ENCODE measurements around the gene TAF1. TPM values are rescaled to one million over a fixed set of nuclear protein-coding genes. Genes with fewer than 3 reads are reported as not detected.

The TAF1 gene
- total and polyA plus RNA-seq, 2 of the 8 experiments (the other 6 are each of a cell fraction or from before 2014, with no cell fraction given): 6.3 to 30.2 TPM

DNA sequence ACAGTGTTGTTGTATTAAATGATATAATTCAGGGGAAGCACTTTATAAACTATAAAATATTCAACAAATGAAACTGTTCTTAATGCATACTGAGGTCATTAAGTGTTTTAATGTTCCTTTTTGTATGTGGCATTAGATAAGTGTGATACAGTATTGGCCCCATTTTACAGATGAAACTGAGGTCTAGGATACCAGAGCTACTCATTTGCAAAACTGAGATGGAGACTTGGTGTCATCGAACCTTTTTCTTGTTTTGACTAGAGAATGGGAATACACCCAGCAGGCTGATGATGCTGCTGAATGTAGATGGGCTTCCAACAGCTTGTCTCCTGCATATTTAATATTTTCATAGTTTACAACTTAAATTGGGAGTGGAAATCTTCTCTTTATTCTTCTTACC, 34.6 kb downstream of the TAF1 start:
- Histone ChIP-seq H3K4me3 (ENCODE audit: extremely low read depth in 1 of 4, insufficient read depth in 2 of 4, low read depth in 3 of 4, low read length in 4 of 4) (no peak overlapping the region), H3K36me3 (ENCODE audit: control insufficient read depth in 2 of 4, insufficient read depth in 4 of 4, low read length in 3 of 4) (peaks cover 2 to 42% (median 23%) of the 10 kb centered on the region in 4 experiments), H2BK120ac (replicated peaks; ENCODE audit: low read depth, low read length) (no peak overlapping the region), H2BK20ac (ENCODE audit: low read length) (no peak overlapping the region), H2BK15ac (ENCODE audit: low read length) (no peak overlapping the region), H2BK12ac (ENCODE audit: low read depth, low read length) (no peak overlapping the region), H3K23ac (ENCODE audit: insufficient read length) (no peak overlapping the region), H3K18ac (ENCODE audit: extremely low read depth, low read length) (no peak overlapping the region), H2AFZ (ENCODE audit: low read length) (no peak overlapping the region), H3K27me3 (replicated peaks in 1 of 4; ENCODE audit: control insufficient read depth in 3 of 4, extremely low read depth in 1 of 4, insufficient read depth in 3 of 4, low read length in 3 of 4) (no peaks in the 10 kb centered on the region), H3K4ac (replicated peaks; ENCODE audit: insufficient read length, low read depth, low read length) (no peak overlapping the region), H2BK5ac (ENCODE audit: low read depth, low read length) (no peak overlapping the region), H4K5ac (ENCODE audit: insufficient read length, low read depth, low read length) (no peak overlapping the region), H3K56ac (replicated peaks; ENCODE audit: insufficient read length, low read depth, low read length) (no peak overlapping the region), H3K23me2 (ENCODE audit: low read depth, low read length) (no peaks in the 10 kb centered on the region), H3K14ac (ENCODE audit: insufficient read length) (no peak overlapping the region), H3K79me2 (ENCODE audit: control insufficient read depth in 1 of 2, insufficient read depth in 2 of 2, low read length in 2 of 2) (no peaks in the 10 kb centered on the region), H3K9ac (replicated peaks in 1 of 4; ENCODE audit: extremely low read depth in 1 of 4, low read depth in 3 of 4, low read length in 3 of 4) (no peak overlapping the region), H4K20me1 (replicated peaks in 1 of 2; ENCODE audit: control insufficient read depth in 1 of 2, insufficient read depth in 2 of 2, low read length in 2 of 2) (no peaks in the 10 kb centered on the region), H3K4me1 (replicated peaks in 1 of 4; ENCODE audit: control insufficient read depth in 3 of 4, insufficient read depth in 4 of 4, low read length in 3 of 4) (no peaks in the 10 kb centered on the region), H3K27ac (ENCODE audit: low read depth, low read length) (no peak overlapping the region), H3K9me3 (ENCODE audit: insufficient read depth in 2 of 2, low read depth in 1 of 2, low read length in 1 of 2) (no peaks in the 10 kb centered on the region), H3K79me1 (ENCODE audit: low read depth, low read length) (no peaks in the 10 kb centered on the region), H4K8ac (ENCODE audit: extremely low read depth, insufficient read depth, low read length) (no peak overlapping the region), H3K4me2 (ENCODE audit: insufficient read depth in 1 of 2, low read depth in 2 of 2, low read length in 2 of 2) (no peak overlapping the region), H4K91ac (replicated peaks; ENCODE audit: insufficient read length, low read length) (no peak overlapping the region), H2AK5ac (ENCODE audit: low read depth, low read length) (no peak overlapping the region)
- DNase-seq (ENCODE audit: low read depth in 1 of 2, low spot score in 2 of 2): no peak
- ChIA-PET POLR2A (ENCODE audit: partially characterized antibody) (interaction anchor here (1.3 kb wide), 1 partner anchor 21 kb away, joined by 4 read pairs; no protein-coding TSS in a partner anchor), CTCF (ENCODE audit: partially characterized antibody) (no interaction called here)
- 92% methylated on average over 1 of the region's 1 CpG; no CpG with 5 or more reads in 1 of the 2 experiments for WGBS, 2 experiments (ENCODE audit: extremely low coverage in 1 of 2, insufficient coverage in 1 of 2, insufficient read length in 1 of 2, insufficient replicate concordance in 2 of 2, low coverage in 1 of 2, low lambda C conversion rate in 2 of 2, missing lambda C conversion rate in 1 of 2)
- no peak for FAIRE-seq
- TF ChIP-seq ZNF274 (IDR thresholded peaks at IDR 0.05; ENCODE audit: borderline replicate concordance, extremely low read depth, low read length) (no peak), TBP (IDR thresholded peaks at IDR 0.05; ENCODE audit: low read depth, low read length) (no peak), CBX5 (IDR thresholded peaks at IDR 0.05; ENCODE audit: low read depth, low read length) (no peak), RAD21 (IDR thresholded peaks at IDR 0.05 in 1 of 2, conservative IDR thresholded peaks at IDR 0.05 in 1 of 2; ENCODE audit: low read depth in 2 of 2, low read length in 2 of 2) (no peak), SP1 (IDR thresholded peaks at IDR 0.05; ENCODE audit: low read depth, low read length) (no peak), CHD1 (IDR thresholded peaks at IDR 0.05; ENCODE audit: low read depth, low read length) (no peak), KDM1A (IDR thresholded peaks at IDR 0.05; ENCODE audit: borderline replicate concordance, low read length) (no peak), EGR1 (IDR thresholded peaks at IDR 0.05; ENCODE audit: borderline replicate concordance, low read depth, low read length) (no peak), TAF1 (IDR thresholded peaks at IDR 0.05; ENCODE audit: low read depth, low read length) (no peak), SIRT6 (IDR thresholded peaks at IDR 0.05; ENCODE audit: low read length) (no peak), POLR2A (IDR thresholded peaks at IDR 0.05; ENCODE audit: control extremely low read depth in 1 of 2, low read depth in 2 of 2, low read length in 2 of 2) (no peak), RBBP5 (IDR thresholded peaks at IDR 0.05; ENCODE audit: borderline replicate concordance, low read depth, low read length) (no peak), SIX5 (IDR thresholded peaks at IDR 0.05; ENCODE audit: low read depth, low read length) (no peak), USF2 (IDR thresholded peaks at IDR 0.05; ENCODE audit: low read length) (no peak), CTBP2 (IDR thresholded peaks at IDR 0.05; ENCODE audit: borderline replicate concordance, insufficient read depth, insufficient read length, low read length) (no peak)

Data from H1 (cell line).